A673 (cell line): ENCODE data around the gene GSTP1.

Experiments used
- EZH2 ChIP-seq: fragments of 200-600 bp; sonication (generic); IDR thresholded peaks from 2 replicates; pipeline ENCODE4 v1.6.1; 2017; ENCODE audit warnings: borderline replicate concordance, low read depth, mild to moderate bottlenecking, mixed read lengths, antibody characterized with exemption, low read length; ENCODE audit not compliant: poor library complexity, severe bottlenecking
- TF ChIP-seq, protein P1 (sequence below): fragments of 300-800, 200-600 bp; sonication (generic); conservative IDR thresholded peaks from 2 replicates; pipeline ENCODE4 v1.5.1; 2017; ENCODE audit warnings: low read depth, mild to moderate bottlenecking, antibody characterized with exemption, low read length, moderate library complexity, mixed read lengths

DNA sequence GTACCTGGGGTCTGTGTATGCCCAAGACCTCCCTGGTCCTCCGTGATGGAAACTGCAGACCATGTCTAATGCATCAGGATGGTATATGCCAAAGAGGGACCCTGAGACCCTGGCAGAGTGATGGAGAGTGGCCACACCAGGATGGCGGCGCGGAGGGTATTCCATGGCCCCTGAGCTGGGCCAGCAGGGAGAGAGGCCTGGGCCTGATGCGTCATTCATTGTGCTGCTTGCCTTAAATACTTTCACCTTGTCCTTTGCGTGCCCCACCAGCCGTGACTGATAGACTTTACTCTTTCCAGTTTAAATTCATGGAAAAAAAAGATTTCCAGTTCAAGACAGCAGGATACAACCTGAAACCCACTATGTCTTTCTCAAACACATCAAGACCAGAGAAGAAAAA, 17.5 kb downstream of the GSTP1 start:
- TF ChIP-seq, protein P1, sequence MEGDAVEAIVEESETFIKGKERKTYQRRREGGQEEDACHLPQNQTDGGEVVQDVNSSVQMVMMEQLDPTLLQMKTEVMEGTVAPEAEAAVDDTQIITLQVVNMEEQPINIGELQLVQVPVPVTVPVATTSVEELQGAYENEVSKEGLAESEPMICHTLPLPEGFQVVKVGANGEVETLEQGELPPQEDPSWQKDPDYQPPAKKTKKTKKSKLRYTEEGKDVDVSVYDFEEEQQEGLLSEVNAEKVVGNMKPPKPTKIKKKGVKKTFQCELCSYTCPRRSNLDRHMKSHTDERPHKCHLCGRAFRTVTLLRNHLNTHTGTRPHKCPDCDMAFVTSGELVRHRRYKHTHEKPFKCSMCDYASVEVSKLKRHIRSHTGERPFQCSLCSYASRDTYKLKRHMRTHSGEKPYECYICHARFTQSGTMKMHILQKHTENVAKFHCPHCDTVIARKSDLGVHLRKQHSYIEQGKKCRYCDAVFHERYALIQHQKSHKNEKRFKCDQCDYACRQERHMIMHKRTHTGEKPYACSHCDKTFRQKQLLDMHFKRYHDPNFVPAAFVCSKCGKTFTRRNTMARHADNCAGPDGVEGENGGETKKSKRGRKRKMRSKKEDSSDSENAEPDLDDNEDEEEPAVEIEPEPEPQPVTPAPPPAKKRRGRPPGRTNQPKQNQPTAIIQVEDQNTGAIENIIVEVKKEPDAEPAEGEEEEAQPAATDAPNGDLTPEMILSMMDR, result no peak
- TF ChIP-seq EZH2, result no peak
